Measurements from ENCODE around the gene TRIL.

DNA sequence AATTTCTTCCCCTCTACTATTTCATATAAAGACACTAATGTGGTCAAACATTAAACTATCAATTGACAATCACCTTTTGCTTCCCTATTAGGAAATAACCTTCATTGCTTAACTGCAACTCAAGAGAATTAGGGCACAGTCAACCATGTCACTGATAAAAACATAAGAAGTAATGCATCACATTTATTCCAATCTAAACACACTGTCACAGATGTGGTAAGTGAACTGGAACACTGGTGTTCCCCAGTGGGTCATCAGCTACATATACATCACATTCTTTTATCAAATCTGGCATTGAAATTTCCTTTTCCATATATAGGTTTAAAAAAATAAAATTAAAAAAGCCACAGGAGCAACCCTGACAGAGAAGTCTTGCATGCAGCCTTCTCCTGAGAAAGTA, 3.7 kb downstream of the TRIL start:
- TF ChIP-seq POLR2A (IDR thresholded peaks at IDR 0.05), result no peak
- TF ChIP-seq, protein P1, sequence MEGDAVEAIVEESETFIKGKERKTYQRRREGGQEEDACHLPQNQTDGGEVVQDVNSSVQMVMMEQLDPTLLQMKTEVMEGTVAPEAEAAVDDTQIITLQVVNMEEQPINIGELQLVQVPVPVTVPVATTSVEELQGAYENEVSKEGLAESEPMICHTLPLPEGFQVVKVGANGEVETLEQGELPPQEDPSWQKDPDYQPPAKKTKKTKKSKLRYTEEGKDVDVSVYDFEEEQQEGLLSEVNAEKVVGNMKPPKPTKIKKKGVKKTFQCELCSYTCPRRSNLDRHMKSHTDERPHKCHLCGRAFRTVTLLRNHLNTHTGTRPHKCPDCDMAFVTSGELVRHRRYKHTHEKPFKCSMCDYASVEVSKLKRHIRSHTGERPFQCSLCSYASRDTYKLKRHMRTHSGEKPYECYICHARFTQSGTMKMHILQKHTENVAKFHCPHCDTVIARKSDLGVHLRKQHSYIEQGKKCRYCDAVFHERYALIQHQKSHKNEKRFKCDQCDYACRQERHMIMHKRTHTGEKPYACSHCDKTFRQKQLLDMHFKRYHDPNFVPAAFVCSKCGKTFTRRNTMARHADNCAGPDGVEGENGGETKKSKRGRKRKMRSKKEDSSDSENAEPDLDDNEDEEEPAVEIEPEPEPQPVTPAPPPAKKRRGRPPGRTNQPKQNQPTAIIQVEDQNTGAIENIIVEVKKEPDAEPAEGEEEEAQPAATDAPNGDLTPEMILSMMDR (IDR thresholded peaks at IDR 0.05), result no peak
